Astrocyte (in vitro differentiated cells and primary cell): ENCODE data around the gene LRRC3.

Experiments
- CTCF ChIP-seq: IDR thresholded peaks from 2 replicates; pipeline ENCODE4 v1.5.1; 2011; ENCODE audit warnings: low read depth, mild to moderate bottlenecking, inconsistent platforms, low read length, moderate library complexity; ENCODE audit not compliant: insufficient read depth
- EZH2 ChIP-seq: IDR thresholded peaks from 2 replicates; pipeline ENCODE4 v1.6.1; 2012; ENCODE audit warnings: mild to moderate bottlenecking, low read length, inconsistent platforms; ENCODE audit not compliant: insufficient read depth

GRCh38 chr21:44495611-44496563 lies 40.6 kb downstream of the LRRC3 start:
- TF ChIP-seq CTCF (no peak), EZH2 (no peak)
